GM13977 (cell line): ENCODE results near the gene MARK2.
A peak's percentile ranks its signal among the peaks of the same experiment; 100 is the strongest.

ENCODE experiments used
- DNase-seq: peaks from one replicate; pipeline ENCODE4 v3.0.0; 2012; ENCODE audit warnings: low spot score
- in situ Hi-C: fragments of 300-500 bp; cut with MboI; formaldehyde crosslinking; loops from one replicate; pipeline ENCODE4 v1.12.0; 2022; ENCODE audit warnings: low sequenced_read_pairs, low pct_unique_long_range_greater_than_20kb, mixed read lengths, inconsistent platforms; ENCODE audit not compliant: unreplicated experiment
- TF ChIP-seq, protein P1 (sequence below): IDR thresholded peaks from 2 replicates; pipeline ENCODE4 v1.5.1; 2012; ENCODE audit warnings: mild to moderate bottlenecking, control low read depth; ENCODE audit not compliant: insufficient read depth; ENCODE audit errors: extremely low read depth, missing control alignments

Gene MARK2

DNA sequence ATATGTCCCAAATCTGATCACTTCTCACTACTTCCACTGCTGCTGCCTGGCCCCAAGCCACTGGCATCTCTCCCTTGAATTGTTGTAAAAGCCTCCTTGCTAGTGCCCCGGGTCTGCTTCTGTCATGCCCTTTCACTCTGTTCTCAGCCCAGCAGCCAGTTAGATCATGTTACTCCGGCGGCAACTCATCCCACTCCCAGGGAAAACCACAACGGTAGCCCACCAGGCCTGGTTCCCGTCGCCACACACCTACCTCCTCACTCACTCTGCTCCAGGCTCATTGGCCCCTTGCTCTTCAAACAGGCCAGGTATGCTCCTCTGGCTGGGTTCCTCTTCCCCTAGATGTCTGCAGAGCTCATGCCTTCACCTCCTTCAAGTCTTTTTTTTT lies 3.8 kb upstream of the MARK2 start:
- in situ Hi-C loops: loop anchor here (10.0 kb wide), 1 partner anchor 110 kb away; no protein-coding TSS in a partner anchor
- no peak for DNase-seq
- TF ChIP-seq, protein P1, sequence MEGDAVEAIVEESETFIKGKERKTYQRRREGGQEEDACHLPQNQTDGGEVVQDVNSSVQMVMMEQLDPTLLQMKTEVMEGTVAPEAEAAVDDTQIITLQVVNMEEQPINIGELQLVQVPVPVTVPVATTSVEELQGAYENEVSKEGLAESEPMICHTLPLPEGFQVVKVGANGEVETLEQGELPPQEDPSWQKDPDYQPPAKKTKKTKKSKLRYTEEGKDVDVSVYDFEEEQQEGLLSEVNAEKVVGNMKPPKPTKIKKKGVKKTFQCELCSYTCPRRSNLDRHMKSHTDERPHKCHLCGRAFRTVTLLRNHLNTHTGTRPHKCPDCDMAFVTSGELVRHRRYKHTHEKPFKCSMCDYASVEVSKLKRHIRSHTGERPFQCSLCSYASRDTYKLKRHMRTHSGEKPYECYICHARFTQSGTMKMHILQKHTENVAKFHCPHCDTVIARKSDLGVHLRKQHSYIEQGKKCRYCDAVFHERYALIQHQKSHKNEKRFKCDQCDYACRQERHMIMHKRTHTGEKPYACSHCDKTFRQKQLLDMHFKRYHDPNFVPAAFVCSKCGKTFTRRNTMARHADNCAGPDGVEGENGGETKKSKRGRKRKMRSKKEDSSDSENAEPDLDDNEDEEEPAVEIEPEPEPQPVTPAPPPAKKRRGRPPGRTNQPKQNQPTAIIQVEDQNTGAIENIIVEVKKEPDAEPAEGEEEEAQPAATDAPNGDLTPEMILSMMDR: no peak

DNA sequence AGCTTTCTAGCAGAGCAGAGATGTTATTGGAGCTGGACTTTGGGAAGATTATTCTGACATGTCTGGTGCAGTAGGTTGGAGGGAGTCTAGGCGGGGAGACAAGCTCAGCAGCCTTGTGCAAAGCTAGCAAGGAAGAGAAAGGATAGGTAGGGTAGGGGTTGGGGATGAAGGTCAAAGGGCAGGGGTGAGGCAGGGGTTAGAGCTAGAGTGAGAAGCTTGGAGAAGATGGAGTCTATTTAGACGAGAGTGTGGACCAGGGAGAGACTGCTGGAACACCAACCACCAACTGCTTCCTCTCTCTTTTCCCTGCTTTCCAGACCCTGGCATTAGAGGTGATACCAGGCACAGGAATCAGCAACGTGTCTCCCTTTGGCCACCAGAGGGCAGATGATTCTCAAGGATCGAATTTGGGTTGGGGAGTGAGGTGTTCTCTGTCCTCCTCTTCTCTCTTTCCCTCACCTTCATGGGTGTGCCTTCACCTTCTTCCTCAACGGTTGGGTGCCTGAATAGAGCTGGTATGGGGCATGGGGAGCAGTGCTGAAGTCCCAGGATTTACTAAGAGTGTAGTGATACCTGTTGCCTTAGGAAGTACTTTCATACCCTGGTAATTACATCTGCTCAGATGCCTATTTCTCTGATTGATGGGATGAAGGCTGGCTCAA lies 1.8 kb upstream of the MARK2 start:
- TF ChIP-seq, protein P1: peak; percentile 93
- peak; percentile 80 for DNase-seq
- in situ Hi-C loops: loop anchor here (10.0 kb wide), 1 partner anchor 108 kb away; no protein-coding TSS in a partner anchor

DNA sequence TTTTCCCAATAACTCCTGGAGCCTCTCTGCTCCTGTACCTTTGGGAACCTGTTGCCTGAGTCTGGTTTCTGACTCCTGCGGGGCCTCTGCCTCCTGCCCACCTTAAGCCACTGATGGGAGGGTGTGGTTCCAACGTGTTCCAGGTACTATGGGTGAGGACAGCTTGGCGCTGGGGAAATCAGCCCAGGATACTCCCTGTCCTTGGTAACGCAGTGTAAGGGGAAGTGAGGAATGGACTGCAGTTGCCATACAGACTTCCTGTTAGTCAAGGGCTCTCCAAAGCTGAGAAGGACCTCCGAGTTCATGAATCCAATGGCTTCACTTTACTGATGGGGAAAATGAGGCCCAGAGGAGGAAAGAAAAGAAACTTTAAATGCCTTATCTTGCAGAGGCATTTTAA lies 1.2 kb upstream of the MARK2 start:
- DNase-seq: no peak
- in situ Hi-C loops: loop anchor here (10.0 kb wide), 1 partner anchor 107 kb away; no protein-coding TSS in a partner anchor
- TF ChIP-seq, protein P1: no peak

DNA sequence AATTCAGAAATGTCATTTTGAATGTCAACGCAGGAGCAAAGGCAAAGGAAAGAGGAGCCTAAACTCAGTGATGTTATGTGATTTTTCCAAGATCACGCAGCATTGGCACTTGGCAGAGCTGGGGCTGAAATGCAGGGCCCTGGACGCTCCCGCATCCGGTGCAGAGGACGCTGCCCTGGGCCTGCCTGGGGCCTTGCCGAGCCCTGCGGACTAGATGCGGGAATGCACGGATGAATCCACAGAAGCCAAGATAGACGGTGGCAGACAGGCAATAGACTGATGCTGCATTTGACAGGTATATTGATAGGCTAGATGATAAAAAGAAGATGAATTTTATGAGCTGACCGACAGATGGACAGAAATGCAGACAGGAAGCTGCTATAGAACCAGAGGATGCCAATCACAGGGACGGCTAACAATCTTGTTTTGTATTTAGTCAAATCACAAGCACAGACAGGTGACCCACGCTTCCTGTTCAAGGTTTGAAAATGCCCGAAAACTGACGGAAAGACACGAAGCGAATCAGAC lies 696 bp upstream of the MARK2 start:
- in situ Hi-C loops: loop anchor here (10.0 kb wide), 1 partner anchor 107 kb away; no protein-coding TSS in a partner anchor
- no peak for DNase-seq
- TF ChIP-seq, protein P1: no peak

DNA sequence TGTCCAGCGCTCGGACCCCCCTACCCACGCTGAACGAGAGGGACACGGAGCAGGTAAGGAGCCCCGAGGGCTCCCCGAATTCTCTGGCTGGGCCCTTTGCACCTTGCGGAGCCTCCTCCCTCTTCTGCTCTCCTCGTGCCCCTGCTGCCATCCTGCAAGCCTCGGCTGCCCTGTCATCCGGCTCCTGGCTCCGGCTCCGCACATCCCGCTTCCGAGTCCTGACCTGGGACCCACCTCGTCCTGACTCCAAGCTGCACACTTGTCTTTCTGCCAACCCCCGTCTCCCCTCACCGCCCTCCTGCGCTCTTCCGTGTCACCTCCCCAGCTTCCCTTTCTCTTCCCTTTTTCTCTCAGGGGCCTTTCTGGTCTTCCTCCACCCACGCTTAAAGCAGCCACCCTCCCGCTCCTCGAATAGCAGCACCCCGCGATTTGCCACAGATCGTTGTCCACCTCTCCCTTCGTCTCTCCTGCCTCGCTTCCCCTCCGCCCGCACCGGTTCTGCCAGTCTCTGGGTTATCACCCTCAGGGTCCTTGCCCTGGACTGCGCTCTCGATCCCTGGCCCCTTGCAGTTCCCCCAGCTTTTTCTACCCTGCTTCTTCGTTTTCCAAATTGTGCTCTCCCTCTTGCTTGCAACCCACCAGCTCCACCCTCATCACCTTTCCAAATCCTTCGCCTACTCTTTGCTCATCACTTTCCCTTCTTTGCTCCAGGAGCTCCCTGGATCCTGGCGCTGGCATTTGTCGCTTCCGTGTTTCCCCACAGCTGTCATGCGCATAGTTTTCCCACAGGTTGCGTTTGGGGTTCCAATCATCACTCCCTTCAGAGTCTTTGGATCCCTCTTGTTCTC lies 822 bp downstream of the MARK2 start:
- in situ Hi-C loops: loop anchor here (10.0 kb wide), 1 partner anchor 105 kb away; no protein-coding TSS in a partner anchor
- DNase-seq: no peak
- TF ChIP-seq, protein P1: no peak

DNA sequence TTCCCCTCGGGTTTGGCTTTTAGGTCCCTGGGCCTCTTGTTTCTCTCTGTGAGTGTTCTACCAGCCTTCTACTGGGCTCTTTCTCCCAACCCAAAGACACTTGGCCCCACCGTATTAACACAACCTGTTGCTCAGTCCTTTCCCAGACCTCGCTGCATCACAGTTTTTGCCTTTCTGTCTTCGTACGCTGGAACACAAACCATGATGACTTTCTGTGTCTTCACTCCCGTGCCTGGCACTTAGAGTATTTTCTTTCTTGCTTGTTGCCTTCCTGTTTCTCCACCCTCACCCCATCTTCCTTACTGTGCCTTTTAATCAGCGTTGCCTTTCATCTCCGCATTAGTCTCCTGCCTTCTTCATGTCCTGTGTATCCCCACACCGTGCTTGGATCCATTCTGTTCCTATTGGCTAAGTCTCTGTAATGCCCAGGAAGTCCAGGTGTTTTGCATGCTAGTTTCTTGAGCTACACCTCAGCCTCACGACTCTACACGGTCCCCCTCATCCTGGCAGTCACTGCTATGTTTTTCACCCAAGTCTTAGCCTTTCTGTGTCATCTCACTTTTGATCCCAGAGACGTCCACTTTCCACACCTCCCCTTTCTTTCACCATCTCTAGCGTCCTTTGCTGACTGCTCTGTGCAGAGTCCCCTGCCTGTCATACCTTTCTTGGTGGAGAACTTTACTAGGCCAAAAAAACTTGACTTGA lies 1.6 kb downstream of the MARK2 start:
- in situ Hi-C loops: no loop called here
- TF ChIP-seq, protein P1: no peak

More for the DNA sequence above, 1.6 kb downstream of the MARK2 start:
- no peak for DNase-seq
